ENCODE measurements around the gene NUB1.

- TF ChIP-seq, protein P1, sequence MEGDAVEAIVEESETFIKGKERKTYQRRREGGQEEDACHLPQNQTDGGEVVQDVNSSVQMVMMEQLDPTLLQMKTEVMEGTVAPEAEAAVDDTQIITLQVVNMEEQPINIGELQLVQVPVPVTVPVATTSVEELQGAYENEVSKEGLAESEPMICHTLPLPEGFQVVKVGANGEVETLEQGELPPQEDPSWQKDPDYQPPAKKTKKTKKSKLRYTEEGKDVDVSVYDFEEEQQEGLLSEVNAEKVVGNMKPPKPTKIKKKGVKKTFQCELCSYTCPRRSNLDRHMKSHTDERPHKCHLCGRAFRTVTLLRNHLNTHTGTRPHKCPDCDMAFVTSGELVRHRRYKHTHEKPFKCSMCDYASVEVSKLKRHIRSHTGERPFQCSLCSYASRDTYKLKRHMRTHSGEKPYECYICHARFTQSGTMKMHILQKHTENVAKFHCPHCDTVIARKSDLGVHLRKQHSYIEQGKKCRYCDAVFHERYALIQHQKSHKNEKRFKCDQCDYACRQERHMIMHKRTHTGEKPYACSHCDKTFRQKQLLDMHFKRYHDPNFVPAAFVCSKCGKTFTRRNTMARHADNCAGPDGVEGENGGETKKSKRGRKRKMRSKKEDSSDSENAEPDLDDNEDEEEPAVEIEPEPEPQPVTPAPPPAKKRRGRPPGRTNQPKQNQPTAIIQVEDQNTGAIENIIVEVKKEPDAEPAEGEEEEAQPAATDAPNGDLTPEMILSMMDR (IDR thresholded peaks at IDR 0.05), result no peak
- TF ChIP-seq POLR2A (IDR thresholded peaks at IDR 0.05), result no peak
Measured at GRCh38 chr7:151402029-151402835, 60.6 kb downstream of the NUB1 start.

All from heart left ventricle (tissue), 13 donors.